ENCODE data around the gene ZNF582.
A peak's percentile ranks its signal among the peaks of the same experiment; 100 is the strongest.

ZNF582 gene

DNA sequence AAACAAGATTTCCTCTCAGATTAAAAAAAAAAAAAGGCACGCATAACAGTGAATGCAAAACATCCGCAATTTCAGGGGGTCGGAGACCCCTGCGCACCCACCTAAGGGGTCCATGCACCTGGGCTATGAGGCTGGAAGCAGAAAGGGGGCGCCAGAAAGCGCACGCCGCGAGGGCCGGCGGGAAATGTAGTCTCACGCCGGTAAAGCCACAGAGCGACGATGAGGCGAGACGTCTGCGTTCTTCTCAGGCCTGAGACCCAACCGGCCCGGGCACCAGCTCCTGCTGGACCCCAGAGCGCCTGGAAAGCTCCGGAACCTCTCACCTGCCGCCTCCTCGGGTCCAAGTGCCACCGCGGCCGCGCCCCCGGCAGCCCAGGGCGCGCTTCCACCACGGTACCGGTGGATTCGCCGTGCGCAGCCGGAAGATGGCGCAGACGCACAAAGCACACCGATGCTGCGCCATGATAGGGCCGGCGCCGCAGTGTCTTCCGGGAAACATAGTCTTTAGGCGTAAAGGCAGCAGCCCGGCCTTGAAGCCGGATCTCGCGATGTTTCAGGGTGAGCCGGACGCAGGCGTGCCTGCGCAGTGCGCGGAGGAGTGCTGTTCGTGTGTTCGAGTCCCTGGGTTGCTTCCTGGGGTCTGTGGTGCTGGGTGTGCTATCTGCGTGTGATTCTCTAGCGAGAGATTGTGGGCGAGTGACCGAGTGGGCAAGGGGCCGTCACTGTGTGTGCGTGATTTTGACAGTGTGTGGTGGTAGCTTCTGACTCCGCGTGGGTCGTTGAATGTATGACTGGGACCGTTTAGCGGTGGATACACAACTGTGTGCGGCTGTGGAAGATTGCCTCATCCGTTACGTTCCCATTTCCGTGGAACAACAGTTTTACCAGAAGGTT, at the start of gene ZNF582:
Gene ZNF582 (minus strand): TSS at position 416 of the 894 bp plus-strand sequence. CDS start 1,782 bp downstream, outside the sequence.
- DNase-seq (ENCODE audit: insufficient read length, low spot score) (peak; percentile 91), FAIRE-seq (peak; percentile 95)

DNA sequence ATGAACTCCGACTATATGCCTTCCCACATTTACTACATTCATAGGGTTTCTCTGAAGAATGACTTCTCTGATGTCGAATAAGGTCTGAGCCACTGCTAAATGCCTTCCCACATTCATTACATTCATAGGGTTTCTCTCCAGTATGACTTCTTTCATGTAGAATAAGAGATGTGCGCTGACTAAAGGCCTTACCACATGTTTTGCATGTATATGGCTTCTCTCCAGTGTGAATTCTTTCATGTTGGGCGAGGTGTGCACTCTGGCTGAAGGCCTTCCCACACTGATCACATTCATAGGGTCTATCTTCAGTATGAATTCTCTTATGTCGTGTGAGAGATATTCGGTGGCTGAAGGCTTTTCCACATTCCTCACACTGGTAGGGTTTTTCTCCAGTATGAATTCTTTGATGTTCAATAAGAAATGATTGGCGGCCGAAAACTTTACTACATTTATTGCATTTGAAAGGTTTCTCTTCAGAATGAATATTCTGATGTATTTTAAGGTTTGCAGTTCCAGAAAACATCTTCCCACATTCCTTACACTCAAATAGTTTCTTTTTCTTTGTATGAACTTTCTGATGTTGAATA, 48.0 kb upstream of the ZNF582 start:
- FAIRE-seq (no peak), DNase-seq (ENCODE audit: insufficient read length, low spot score) (no peak)

DNA sequence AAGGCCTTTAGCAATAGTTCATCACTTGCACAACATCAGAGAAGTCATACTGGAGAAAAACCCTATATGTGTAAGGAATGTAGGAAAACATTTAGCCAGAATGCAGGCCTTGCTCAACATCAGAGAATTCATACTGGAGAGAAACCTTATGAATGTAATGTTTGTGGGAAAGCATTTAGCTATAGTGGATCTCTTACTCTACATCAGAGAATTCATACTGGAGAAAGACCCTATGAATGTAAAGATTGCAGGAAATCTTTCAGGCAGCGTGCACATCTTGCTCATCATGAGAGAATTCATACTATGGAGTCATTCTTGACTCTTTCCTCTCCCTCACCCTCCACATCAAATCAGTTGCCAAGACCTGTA, 30.6 kb upstream of the ZNF582 start:
- DNase-seq (ENCODE audit: insufficient read length, low spot score) (no peak), FAIRE-seq (no peak)

DNA sequence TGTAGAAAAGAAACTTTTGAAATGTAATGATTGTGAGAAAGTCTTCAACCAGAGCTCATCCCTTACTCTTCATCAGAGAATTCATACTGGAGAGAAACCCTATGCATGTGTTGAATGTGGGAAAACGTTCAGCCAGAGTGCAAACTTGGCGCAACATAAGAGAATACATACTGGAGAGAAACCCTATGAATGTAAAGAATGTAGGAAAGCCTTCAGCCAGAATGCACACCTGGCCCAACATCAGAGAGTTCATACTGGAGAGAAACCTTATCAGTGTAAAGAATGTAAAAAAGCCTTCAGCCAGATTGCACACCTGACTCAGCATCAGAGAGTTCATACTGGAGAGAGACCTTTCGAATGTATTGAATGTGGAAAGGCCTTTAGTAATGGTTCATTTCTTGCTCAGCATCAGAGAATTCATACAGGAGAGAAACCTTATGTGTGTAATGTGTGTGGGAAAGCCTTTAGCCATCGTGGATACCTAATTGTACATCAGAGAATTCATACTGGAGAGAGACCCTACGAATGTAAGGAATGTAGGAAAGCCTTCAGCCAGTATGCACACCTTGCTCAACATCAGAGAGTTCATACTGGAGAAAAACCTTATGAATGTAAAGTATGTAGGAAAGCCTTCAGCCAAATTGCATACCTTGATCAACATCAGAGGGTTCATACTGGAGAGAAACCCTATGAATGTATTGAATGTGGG, 30.1 kb upstream of the ZNF582 start:
- FAIRE-seq (no peak), DNase-seq (ENCODE audit: insufficient read length, low spot score) (no peak)

DNA sequence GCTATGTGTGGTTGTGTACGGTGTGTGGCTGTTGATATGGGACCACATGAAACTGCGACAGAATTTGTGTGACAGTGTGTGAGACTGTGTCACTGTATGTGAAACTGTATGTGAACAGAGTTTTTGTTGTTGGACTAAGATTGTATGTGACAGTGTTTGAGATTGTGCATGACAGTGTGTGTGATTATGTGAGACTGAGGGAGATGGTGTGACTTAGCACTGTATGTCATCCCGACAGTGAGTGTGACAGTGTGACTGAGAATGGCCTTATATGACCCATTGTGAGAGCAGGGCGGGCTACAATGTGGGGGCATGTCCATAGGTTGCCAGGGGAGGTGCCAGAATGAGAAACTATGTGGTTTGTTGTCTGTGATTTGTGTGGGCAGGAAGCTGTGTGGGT, 11.7 kb upstream of the ZNF582 start:
- FAIRE-seq, result peak; percentile 20
- no peak for DNase-seq (ENCODE audit: insufficient read length, low spot score)

DNA sequence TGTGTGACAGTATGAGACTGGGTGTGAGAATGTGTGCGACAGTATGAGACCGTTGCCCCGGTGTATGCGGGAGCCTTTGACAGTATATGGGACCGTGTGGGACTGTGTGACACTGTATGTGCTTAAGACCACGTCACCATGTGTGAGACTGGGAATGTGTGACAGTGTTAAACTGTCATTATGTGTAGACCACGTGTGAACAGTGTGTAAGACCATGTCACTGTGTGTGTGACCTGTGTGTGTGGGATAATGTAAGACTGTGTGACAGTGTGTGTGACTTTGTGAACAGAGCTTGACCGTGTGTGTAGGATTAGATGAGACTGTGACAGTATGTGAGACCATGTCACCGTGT, 11.3 kb upstream of the ZNF582 start:
- DNase-seq (ENCODE audit: insufficient read length, low spot score) (no peak), FAIRE-seq (peak; percentile 93)

DNA sequence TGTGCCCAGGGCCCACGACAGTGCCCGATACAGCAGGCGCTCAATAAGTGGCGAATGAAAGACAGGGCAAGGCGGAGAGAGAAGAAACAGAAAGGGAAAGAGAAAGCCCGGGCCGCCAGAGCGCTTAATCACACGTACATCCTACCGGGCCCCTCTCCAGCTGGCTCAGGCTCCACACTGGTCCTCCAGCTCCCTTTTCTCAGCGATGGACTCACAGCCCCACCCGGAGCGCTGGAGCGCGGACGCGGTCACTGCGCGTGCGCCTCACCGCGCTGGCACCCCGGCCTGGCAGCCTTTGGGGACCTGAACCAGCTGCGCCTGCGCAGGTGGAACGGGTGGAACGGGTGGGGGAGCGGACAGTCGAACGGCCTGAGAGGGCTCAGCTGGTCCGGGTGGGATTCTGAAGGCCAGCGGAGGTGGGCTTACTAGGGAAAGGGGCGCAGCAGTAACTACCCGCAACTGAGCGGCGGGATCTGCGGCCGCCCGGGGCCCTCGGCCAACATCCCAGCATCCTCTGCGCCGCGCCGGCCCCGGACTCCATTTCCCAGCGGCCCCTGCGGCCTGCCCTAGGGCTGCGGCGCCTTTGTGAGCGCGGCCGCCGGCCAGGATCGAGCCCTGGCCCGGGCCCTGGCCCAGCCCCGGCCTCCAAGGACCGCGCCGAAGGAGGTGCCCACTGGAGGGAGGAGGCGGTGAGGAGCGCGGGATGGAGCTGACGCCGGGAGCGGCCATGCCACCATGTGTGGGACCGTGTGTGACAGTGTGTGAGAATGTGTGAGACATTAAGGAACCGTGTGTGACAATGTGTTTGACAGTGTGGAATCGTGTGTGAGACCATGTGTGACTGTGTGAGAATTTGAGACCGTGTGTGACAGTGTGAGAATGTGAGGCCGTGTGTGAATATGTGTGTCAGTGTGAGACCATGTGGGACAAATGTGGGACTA, 10.7 kb upstream of the ZNF582 start, which contains the start of gene ZNF583:
Gene ZNF583 (plus strand): TSS at position 569 of the 941 bp plus-strand sequence. CDS start 2,783 bp downstream, outside the sequence.
- peak; percentile 95 for DNase-seq (ENCODE audit: insufficient read length, low spot score)
- peak; percentile 63 for FAIRE-seq

DNA sequence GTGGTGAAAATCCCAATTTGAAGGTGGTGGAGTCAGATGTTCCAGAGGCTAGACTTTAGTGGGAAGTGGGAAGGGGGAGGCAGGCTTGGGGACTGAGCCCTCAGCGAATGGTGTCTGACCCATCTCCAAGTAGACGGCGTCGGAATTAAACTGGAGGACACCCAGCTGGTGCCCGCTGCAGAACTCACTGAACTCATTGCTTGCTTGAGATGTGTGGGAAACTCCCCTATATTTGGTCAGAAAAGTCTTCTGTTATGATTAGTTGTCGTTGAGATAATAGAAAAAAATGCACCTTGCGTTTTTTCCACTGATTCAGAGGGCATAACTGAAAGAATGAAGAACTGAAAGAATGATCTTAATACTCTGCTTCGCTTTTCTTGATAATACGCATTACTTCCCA, 9.9 kb upstream of the ZNF582 start:
- no peak for FAIRE-seq
- no peak for DNase-seq (ENCODE audit: insufficient read length, low spot score)

DNA sequence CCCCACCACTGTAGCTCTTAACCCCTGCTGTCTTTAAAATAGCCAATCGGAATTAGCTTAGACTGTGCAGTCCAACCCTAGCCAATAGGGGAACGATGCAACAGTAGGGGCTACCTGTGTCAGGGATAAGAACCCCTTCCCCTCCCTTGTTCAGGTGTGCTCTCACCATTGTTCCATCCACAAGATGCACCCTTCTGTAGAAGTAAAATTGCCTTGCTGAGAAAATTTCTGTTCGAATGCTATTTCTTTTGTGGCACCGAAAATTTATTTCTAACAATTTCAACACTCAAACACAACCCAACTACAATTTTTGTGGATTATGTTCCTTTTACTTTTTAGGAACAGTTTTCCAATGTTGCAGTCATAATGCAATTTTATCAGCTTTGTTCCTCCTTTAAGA, 7.2 kb upstream of the ZNF582 start:
- no peak for FAIRE-seq
- no peak for DNase-seq (ENCODE audit: insufficient read length, low spot score)

DNA sequence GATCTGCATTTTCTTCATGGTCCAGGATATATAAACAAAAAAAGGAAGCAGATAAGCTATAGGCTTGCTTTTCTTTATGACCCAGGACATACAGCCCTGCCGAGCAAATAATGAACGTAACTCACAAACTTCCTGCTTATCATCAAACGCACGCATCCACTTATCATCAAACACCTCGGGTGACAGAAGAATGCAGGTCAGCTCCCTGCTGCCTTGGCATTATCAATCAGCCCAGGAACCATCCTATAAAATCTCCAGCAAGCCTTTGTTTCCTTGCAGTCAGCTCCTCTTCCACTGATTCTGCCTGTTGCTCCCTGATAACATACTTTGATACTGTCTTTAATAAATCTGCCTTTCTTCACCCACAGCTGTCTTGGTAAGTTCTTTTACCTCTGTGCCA, 5.5 kb upstream of the ZNF582 start:
- DNase-seq (ENCODE audit: insufficient read length, low spot score) (no peak), FAIRE-seq (no peak)

DNA sequence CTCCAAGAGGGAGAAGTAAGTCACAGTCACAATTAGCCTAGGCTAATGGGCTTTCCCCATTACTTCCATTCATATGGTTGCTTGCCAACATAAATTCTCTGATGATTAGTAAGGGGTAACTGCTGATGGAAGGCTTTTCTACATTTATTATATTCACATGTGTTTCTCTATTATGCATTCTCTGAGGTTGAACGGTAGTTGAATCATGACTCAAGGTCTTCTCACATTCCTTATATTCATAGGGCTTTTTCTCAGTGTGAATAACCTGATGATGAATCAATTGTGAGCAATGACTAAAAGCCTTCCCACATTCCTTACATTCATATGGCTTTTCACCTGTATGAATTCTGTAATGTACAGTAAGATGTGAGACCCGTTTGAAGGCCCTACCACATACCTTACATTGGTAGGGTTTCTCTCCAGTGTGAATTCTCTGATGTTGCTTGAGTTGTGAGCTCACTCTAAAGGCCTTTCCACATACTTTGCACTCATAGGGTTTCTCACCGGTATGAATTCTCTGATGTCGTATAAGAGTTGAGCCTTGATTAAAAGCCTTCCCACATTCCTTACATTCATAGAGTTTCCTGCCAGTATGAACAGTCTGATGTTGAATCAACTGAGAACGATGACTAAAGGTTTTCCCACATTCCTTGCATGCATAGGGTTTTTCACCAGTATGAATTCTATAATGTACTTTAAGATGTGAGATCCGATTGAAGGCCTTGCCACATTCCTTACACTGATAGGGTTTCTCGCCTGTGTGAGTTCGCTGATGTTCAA, 9.3 kb downstream of the ZNF582 start:
- FAIRE-seq, result no peak
- DNase-seq (ENCODE audit: insufficient read length, low spot score), result no peak

DNA sequence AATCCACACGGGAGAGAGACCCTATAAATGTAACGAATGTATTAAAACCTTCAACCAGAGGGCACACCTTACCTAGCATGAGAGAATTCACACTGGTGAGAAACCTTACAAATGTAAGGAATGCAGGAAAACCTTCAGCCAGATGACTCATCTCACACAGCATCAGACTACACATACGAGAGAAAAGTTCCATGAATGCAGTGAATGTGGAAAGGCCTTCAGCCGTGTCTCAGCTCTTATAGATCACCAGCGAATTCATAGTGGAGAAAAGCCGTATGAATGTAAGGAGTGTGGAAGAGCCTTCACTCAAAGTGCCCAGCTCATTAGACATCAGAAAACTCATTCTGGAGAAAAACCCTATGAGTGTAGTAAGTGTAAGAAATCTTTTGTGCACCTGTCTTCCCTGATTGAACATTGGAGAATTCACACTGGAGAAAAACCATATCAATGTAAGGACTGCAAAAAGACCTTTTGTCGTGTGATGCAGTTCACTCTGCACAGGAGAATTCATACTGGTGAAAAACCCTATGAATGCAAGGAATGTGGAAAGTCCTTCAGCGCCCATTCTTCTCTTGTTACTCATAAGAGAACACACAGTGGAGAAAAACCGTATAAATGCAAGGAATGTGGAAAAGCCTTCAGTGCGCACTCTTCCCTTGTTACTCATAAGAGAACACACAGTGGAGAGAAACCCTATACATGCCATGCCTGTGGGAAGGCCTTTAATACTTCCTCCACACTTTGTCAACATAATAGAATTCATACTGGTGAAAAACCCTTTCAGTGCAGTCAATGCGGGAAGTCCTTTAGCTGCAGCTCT, 16.0 kb downstream of the ZNF582 start:
- FAIRE-seq (no peak), DNase-seq (ENCODE audit: insufficient read length, low spot score) (no peak)

DNA sequence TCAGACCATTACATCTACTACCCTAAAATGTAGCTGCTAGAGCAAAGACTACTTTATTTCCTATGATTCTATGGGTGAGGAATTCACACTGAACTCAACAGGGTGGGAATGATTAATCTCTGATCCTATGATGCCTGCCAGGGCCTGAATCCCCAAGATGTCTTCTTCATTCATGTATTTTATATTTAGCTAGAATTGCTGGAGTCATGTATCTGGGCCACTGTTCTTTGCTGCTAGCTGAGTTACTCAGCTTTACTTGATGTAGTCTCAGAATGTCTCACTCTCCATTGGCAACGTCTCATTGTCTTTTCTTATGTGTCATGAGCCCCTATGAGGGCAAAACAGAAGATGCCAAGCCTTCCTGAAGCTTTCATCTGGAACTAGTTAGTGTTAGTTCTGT, 21.1 kb downstream of the ZNF582 start:
- DNase-seq (ENCODE audit: insufficient read length, low spot score), result no peak
- FAIRE-seq, result no peak

DNA sequence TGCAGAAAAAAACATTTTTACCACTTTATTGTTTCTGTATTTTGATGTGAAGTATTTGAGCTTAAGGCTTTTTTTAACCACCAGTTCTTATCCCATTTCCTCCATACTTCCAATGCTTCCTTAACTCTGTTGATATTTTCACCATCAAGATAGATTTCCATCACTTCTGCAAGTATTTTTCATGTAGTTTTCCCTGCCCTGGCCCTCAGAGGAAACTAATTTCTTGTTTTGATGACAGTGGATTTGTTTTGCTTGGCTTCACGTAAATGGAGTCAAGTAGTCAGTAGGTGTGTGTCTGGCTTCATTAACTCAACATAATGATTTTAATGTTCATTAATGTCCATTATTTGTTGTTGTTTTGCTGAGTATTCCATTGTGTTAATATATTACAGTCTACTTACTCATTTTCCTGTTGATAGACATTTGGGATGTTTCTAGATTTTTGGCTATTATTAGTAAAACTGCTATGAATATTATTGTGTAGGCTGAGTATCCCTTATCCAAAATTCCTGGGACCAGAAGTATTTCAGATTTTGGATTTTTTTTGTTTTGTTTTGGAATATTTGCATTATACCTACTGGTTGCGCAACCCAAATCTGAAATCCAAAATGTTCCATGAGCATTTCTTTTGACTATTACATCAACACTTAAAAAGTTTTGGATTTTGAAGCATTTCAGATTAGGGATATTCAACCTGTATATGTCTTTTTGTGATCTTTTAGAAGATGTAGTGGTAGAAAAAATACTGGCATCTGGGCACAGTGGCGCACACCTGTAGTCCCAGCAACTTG, 23.3 kb downstream of the ZNF582 start:
- DNase-seq (ENCODE audit: insufficient read length, low spot score), result no peak
- no peak for FAIRE-seq

DNA sequence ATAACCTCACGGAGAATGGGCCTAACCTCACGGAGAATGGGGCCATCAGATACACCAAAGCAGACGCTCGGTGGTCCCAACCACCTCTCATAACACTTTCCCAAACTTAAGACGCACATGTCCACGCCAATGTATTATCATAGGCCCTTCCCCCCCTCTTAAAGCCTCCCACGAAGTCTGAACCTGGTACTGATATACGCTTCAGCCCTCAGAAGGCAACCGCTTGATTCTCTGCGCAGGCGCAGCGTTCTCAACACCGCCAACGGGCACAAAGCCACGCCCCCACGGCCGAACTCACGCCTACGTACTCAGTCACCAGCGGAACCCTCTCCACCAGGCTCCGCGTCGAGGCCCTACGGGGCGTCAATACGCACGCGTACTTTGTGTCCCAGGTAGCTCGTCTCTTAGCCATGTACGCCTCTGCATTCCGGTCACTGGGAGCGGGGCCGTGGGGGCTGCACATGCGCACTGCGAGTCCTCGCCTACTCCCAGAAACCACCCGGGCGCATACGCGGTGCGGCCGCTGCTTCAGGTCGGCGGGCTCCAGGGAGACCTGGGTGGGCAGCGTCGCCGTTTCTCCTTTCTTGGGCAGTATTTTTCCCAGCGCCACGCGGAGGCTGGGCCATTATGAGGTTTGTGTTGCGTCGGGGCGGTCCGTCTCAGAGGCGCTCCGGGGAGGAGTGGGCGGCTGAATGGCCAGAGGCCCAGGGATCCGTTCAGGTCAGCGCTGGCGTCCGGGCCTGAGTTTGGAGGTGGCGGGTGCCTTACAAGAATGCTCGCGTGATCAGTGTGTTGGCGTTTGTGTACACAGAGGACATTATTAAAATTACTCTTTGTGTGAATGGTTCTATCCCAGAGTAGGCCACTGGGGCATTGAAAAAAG, 25.3 kb downstream of the ZNF582 start:
- peak; percentile 96 for FAIRE-seq
- peak; percentile 71 for DNase-seq (ENCODE audit: insufficient read length, low spot score)

DNA sequence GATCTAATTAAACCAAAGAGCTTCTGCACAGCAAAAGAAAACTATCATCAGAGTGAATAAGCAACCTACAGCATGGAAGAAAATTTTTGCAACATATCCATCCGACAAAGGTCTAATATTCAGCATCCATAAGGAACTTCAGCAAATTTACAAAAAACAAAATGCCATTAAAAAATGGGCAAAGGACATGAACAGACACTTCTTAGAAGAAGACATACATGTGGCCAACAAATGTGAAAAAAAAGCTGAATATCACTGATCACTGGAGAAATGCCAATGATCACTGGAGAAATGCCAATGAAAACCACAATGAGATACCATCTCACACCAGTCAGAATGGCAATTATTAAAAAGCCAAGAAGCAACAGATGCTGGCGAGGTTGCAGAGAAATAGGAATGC, 32.5 kb downstream of the ZNF582 start:
- DNase-seq (ENCODE audit: insufficient read length, low spot score), result no peak
- FAIRE-seq, result no peak

DNA sequence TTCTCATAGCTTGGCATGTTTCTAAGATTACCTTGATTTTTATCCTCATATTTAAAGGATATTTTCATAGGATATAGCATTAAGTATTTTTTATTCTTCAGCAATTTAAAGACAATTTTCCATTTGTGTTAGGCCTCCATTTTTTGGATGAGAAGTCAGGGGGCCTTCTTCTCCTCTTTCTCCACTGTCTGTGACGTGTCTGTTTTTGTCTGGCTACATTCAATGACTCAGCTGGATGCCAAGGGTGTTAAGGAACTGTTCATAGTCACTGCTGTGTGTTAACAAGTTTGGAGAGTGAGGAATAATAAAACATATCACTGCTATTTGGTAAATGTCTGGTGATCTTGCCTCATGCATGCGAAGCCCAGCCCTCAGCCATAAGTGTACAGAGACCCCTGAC, 36.4 kb downstream of the ZNF582 start:
- no peak for DNase-seq (ENCODE audit: insufficient read length, low spot score)
- FAIRE-seq, result no peak
